GM23338 (cell line): ENCODE results near the gene NYAP2.

ENCODE experiments used
- EZH2 ChIP-seq: fragments of 200-600 bp; sonication (generic); IDR thresholded peaks from one replicate; pipeline ENCODE4 v1.8.0; 2017; ENCODE audit warnings: antibody characterized with exemption, mild to moderate bottlenecking, low read depth; ENCODE audit not compliant: unreplicated experiment
- EZH2phosphoT487 ChIP-seq: fragments of 200-600 bp; sonication (generic); IDR thresholded peaks from one replicate; pipeline ENCODE4 v1.8.1; 2018; ENCODE audit warnings: antibody characterized with exemption; ENCODE audit not compliant: unreplicated experiment
- JUNB ChIP-seq: IDR thresholded peaks from one replicate; pipeline ENCODE4 v1.6.1; 2016; ENCODE audit warnings: antibody characterized with exemption; ENCODE audit not compliant: unreplicated experiment
- NANOG ChIP-seq: IDR thresholded peaks from 2 replicates; pipeline ENCODE4 v1.6.1; 2016; ENCODE audit warnings: antibody characterized with exemption, borderline replicate concordance
- POLR2AphosphoS5 ChIP-seq: IDR thresholded peaks from 2 replicates; pipeline ENCODE4 v1.6.1; 2016; ENCODE audit warnings: antibody characterized with exemption, low read depth
- STAT1 ChIP-seq: IDR thresholded peaks from one replicate; pipeline ENCODE4 v1.6.1; 2016; ENCODE audit warnings: antibody characterized with exemption; ENCODE audit not compliant: unreplicated experiment
- TF ChIP-seq, protein P1 (sequence below), 2 experiments: fragments of 200-600 bp in 1 of 2; sonication (generic) in 1 of 2; conservative IDR thresholded peaks; 2 replicates each; pipeline versions ENCODE4 v1.5.1 to v1.6.1; 2016 to 2017; ENCODE audit warnings: antibody characterized with exemption in 2 of 2, low read depth in 2 of 2, mild to moderate bottlenecking in 2 of 2, moderate library complexity in 1 of 2
- TF ChIP-seq, protein P2 (sequence below): IDR thresholded peaks from one replicate; pipeline ENCODE4 v1.6.1; 2018; ENCODE audit warnings: antibody characterized with exemption; ENCODE audit not compliant: unreplicated experiment

DNA sequence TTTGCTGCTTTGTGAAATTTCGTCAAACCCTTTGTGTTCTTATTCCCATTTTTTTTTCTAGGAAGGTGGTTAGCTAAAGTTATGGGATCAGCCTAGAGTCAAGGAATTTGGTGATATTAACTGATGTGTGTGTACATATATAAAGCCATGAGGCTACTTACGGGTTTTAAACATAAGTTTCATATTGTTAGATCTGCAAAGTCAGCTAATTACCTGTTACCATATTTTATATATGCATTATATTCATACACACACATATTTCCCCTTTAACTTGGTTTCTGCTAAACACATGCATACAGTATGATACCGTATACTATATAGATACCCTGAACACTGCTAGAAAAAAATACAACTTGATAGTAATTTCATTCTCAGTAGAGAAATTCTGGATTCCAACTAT lies 241.0 kb downstream of the NYAP2 start:
- TF ChIP-seq POLR2AphosphoS5, result no peak
- TF ChIP-seq EZH2, result no peak
- TF ChIP-seq, protein P1, sequence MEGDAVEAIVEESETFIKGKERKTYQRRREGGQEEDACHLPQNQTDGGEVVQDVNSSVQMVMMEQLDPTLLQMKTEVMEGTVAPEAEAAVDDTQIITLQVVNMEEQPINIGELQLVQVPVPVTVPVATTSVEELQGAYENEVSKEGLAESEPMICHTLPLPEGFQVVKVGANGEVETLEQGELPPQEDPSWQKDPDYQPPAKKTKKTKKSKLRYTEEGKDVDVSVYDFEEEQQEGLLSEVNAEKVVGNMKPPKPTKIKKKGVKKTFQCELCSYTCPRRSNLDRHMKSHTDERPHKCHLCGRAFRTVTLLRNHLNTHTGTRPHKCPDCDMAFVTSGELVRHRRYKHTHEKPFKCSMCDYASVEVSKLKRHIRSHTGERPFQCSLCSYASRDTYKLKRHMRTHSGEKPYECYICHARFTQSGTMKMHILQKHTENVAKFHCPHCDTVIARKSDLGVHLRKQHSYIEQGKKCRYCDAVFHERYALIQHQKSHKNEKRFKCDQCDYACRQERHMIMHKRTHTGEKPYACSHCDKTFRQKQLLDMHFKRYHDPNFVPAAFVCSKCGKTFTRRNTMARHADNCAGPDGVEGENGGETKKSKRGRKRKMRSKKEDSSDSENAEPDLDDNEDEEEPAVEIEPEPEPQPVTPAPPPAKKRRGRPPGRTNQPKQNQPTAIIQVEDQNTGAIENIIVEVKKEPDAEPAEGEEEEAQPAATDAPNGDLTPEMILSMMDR (conservative IDR thresholded peaks at IDR 0.05; ENCODE audit: low read depth in 2 of 2), result no peak
- no peak for TF ChIP-seq EZH2phosphoT487
- TF ChIP-seq, protein P2, sequence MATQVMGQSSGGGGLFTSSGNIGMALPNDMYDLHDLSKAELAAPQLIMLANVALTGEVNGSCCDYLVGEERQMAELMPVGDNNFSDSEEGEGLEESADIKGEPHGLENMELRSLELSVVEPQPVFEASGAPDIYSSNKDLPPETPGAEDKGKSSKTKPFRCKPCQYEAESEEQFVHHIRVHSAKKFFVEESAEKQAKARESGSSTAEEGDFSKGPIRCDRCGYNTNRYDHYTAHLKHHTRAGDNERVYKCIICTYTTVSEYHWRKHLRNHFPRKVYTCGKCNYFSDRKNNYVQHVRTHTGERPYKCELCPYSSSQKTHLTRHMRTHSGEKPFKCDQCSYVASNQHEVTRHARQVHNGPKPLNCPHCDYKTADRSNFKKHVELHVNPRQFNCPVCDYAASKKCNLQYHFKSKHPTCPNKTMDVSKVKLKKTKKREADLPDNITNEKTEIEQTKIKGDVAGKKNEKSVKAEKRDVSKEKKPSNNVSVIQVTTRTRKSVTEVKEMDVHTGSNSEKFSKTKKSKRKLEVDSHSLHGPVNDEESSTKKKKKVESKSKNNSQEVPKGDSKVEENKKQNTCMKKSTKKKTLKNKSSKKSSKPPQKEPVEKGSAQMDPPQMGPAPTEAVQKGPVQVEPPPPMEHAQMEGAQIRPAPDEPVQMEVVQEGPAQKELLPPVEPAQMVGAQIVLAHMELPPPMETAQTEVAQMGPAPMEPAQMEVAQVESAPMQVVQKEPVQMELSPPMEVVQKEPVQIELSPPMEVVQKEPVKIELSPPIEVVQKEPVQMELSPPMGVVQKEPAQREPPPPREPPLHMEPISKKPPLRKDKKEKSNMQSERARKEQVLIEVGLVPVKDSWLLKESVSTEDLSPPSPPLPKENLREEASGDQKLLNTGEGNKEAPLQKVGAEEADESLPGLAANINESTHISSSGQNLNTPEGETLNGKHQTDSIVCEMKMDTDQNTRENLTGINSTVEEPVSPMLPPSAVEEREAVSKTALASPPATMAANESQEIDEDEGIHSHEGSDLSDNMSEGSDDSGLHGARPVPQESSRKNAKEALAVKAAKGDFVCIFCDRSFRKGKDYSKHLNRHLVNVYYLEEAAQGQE, result no peak
- TF ChIP-seq NANOG, result no peak
- no peak for TF ChIP-seq STAT1
- TF ChIP-seq JUNB, result no peak
